ENCODE results near the gene CATSPERB.
"Not testable (repeated sequence)": the region's sequence is repeated elsewhere in the genome, so short reads cannot be mapped to it uniquely, and the experiment has no call there.

Gene CATSPERB

DNA sequence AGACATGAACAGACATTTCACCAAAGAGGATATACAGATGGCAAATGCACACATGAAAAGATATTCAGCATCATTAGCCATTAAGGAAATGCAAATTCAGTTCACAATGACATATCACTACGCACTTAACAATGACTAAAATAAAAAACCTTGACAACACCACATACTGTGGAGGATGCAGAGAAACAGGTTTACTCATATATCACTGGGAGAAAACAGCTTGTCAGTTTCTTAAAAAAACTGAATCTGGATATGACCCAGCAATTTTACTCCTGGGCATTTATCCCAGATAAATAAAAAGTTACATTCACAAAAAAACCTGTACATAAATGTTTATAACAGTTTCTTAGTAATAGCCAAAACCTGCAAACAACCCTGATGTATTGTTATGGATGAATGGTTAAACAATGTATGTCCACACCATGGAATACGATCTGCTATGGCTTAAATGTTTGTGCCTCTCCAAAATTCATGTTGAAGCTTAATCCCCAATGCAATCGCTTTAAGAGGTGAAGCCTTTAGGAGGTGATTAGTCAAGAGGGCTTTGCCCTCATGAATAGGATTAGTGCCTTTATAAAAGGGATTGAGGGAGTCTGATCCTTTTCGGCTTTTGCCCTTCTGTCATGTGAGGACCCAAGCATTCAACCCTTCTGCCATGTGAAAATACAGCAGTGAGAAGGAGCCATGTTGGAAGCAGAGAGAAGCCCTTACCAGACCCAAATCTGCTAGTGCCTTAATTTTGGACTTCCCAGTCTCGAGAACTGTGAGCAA lies 185.8 kb downstream of the CATSPERB start:
- Histone ChIP-seq H3K9me3 (ENCODE audit: insufficient read depth, low read depth, low read length) (0 out of 2 replicates have a peak, but pooled peaks cover under 1% of the 10 kb centered on the region), H3K4me1 (ENCODE audit: insufficient read depth, low read length) (no peaks in the 10 kb centered on the region), H3K27ac (ENCODE audit: low read depth, low read length) (no peak overlapping the region), H3K9ac (ENCODE audit: low read depth, low read length) (no peak overlapping the region), H3K36me3 (ENCODE audit: insufficient read depth, low read length) (no peaks in the 10 kb centered on the region), H3K4me3 (ENCODE audit: low read length) (no peak overlapping the region), H3K27me3 (ENCODE audit: insufficient read depth, low read length) (no peaks in the 10 kb centered on the region)
- WGBS: 88% methylated on average over 5 of the region's 5 CpGs

GRCh38 chr14:91545204-91545603 lies 186.7 kb downstream of the CATSPERB start:
- H3K4me1 ChIP-seq (ENCODE audit: insufficient read depth, low read length): no peaks in the 10 kb centered on the region
- no peak overlapping the region for H3K27ac ChIP-seq (ENCODE audit: low read depth, low read length)
- H3K4me3 ChIP-seq (ENCODE audit: low read length): no peak overlapping the region
- no peaks in the 10 kb centered on the region for H3K27me3 ChIP-seq (ENCODE audit: insufficient read depth, low read length)
- H3K36me3 ChIP-seq (ENCODE audit: insufficient read depth, low read length): no peaks in the 10 kb centered on the region
- no peak overlapping the region for H3K9ac ChIP-seq (ENCODE audit: low read depth, low read length)
- peaks cover 3% of the 10 kb centered on the region; the same call in 1 of the 2 replicates for H3K9me3 ChIP-seq (ENCODE audit: insufficient read depth, low read depth, low read length)

GRCh38 chr14:91536327-91536726 lies 195.6 kb downstream of the CATSPERB start:
- peaks cover 9% of the 10 kb centered on the region for H3K9me3 ChIP-seq (ENCODE audit: insufficient read depth, low read depth, low read length)
- H3K27me3 ChIP-seq (ENCODE audit: insufficient read depth, low read length): no peaks in the 10 kb centered on the region
- H3K4me1 ChIP-seq (ENCODE audit: insufficient read depth, low read length): no peaks in the 10 kb centered on the region
- no peaks in the 10 kb centered on the region for H3K36me3 ChIP-seq (ENCODE audit: insufficient read depth, low read length)
- H3K4me3 ChIP-seq (ENCODE audit: low read length): no peak overlapping the region
- 93% methylated on average over 3 of the region's 3 CpGs for whole genome bisulfite sequencing
- no peak overlapping the region for H3K9ac ChIP-seq (ENCODE audit: low read depth, low read length)
- no peak overlapping the region for H3K27ac ChIP-seq (ENCODE audit: low read depth, low read length)

GRCh38 chr14:91534059-91534458 lies 197.8 kb downstream of the CATSPERB start:
- not testable (repeated sequence) for H3K4me1 ChIP-seq (ENCODE audit: insufficient read depth, low read length); H3K4me3 ChIP-seq (ENCODE audit: low read length); H3K27me3 ChIP-seq (ENCODE audit: insufficient read depth, low read length); H3K9ac ChIP-seq (ENCODE audit: low read depth, low read length); H3K9me3 ChIP-seq (ENCODE audit: insufficient read depth, low read depth, low read length); H3K27ac ChIP-seq (ENCODE audit: low read depth, low read length); H3K36me3 ChIP-seq (ENCODE audit: insufficient read depth, low read length)
- WGBS: 92% methylated on average over 2 of the region's 5 CpGs

DNA sequence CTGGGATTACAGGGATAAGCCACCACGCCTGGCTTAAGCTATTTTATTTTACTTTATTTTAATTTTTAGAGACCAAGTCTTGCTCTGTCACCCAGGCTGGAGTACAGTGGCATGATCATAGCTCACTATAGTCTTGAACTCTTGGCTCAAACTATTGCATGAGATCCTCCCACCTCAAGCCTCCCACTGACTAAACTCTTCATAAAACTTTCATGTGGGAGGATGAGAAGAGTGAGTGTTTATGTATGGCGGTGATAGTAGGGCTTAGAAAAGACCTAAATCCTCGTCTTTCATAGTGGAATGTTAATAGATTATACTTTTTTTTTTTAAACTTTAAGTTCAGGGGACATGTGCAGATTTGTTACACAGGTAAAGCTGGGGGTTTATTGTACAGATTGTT lies 198.3 kb downstream of the CATSPERB start:
- H3K4me1 ChIP-seq (ENCODE audit: insufficient read depth, low read length): no peaks in the 10 kb centered on the region
- H3K27me3 ChIP-seq (ENCODE audit: insufficient read depth, low read length): no peaks in the 10 kb centered on the region
- no peak overlapping the region for H3K4me3 ChIP-seq (ENCODE audit: low read length)
- H3K27ac ChIP-seq (ENCODE audit: low read depth, low read length): no peak overlapping the region
- H3K9me3 ChIP-seq (ENCODE audit: insufficient read depth, low read depth, low read length): no peaks in the 10 kb centered on the region
- H3K36me3 ChIP-seq (ENCODE audit: insufficient read depth, low read length): no peaks in the 10 kb centered on the region
- 75% methylated on average over 2 of the region's 3 CpGs for WGBS
- no peak overlapping the region for H3K9ac ChIP-seq (ENCODE audit: low read depth, low read length)

Data from HUES64 (cell line).